GM12873 (cell line): ENCODE measurements around the gene RPL3.
A peak's percentile ranks its signal among the peaks of the same experiment; 100 is the strongest.

Experiments
- TF ChIP-seq, protein P1 (sequence below): IDR thresholded peaks from 2 replicates; pipeline ENCODE4 v1.5.1; 2012; ENCODE audit warnings: low read depth, mild to moderate bottlenecking, moderate library complexity, low read length, control low read depth; ENCODE audit not compliant: insufficient read depth; ENCODE audit errors: missing control alignments

Gene RPL3

DNA sequence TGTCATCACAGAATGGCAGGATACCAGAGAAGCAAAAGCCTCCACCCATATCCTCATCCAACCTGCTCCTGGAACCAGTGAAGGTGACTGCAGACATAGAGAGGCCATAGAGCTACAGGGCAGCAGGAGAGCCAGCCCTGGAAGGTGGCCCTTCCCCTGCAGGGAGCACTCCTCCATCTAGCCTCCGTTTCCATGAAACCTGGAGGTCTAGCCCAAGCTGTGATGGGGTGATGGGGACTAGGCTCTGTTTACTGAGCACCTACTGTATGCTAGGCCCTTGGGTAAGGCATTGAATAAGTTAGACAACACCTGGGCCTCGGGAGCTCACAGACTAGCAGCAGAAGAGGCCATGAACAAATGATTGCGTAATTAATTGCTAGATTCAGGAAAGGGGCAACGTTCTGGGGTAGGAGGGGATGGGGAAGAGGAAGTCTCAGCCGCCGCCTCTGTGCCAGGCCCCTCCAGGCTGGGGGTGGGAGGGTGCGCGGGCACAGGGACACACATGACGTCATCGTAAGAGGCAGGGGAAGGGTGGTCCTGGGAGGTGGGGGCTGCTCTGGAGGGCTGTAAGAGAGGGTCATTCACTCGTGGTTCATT lies 29.6 kb upstream of the RPL3 start:
- TF ChIP-seq, protein P1, sequence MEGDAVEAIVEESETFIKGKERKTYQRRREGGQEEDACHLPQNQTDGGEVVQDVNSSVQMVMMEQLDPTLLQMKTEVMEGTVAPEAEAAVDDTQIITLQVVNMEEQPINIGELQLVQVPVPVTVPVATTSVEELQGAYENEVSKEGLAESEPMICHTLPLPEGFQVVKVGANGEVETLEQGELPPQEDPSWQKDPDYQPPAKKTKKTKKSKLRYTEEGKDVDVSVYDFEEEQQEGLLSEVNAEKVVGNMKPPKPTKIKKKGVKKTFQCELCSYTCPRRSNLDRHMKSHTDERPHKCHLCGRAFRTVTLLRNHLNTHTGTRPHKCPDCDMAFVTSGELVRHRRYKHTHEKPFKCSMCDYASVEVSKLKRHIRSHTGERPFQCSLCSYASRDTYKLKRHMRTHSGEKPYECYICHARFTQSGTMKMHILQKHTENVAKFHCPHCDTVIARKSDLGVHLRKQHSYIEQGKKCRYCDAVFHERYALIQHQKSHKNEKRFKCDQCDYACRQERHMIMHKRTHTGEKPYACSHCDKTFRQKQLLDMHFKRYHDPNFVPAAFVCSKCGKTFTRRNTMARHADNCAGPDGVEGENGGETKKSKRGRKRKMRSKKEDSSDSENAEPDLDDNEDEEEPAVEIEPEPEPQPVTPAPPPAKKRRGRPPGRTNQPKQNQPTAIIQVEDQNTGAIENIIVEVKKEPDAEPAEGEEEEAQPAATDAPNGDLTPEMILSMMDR = no peak

DNA sequence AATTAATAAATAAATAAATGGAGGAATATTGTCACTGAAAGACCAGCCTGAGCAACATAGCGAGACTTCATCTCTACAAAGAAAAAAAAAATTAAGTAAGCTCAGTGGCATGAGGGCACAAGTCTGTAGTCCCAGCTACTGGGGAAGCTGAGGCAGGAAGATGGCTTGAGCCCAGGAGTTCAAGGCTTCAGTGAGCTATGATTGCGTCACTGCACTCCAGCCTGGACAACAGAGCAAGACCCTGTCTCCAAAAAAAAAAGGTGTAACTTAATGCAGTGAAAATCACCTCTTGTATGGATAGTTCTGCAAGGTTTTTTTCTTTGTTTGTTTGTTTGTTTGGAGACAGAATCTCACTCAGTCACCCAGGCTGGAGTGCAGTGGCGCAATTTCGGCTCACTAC lies 25.8 kb upstream of the RPL3 start:
- TF ChIP-seq, protein P1 = no peak

DNA sequence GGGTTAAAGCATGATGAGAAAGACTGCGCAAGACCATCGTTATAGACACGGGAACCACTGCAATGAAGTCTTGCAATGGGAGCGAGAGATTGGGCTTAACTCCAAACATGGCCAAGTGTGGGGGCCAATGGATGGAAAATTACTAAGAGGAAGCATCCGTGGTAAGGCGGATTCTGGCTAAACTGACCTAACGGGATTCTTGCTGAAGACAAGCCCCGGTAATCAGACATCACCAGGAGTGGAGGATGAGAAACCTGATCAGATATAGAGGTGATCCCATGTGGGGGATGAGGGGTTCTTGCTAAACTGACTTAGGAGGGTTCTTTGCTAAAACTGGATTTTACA lies 24.6 kb upstream of the RPL3 start:
- TF ChIP-seq, protein P1 = no peak

DNA sequence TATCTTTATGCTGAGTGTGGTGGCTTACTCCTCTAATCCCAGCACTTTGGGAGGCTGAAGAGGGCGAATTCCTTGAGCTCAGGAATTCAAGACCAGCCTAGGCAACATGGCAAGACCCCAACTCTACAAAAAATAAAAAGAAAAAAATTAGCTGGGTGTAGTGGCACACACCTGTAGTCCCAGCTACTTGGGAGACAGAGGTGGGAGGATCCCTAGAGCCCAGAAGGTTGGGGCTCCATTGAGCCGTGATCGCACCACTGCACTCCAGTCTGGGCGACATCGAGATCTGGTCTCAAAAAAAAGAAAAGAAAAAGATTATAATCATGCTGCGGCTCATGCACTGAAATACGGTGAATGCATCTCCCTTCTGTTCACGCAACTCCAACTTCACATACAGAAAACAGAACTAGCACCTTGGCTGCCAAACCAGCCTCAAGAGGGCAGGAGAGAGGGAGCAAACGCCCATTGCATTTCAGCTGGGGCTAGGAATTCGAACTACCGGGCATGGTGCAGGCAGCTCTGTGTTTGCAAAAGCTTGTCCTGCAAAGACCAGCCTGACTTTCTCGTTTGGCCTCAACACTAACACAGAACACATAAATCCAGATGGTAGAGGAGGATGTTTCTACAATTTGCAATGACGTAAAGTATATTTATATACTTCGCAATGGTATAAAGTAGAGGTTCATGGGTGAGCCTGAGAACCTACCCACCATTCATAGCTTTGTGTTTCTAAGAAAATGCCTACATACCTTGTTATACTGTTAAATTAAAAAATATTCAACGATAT lies 24.0 kb upstream of the RPL3 start:
- TF ChIP-seq, protein P1 = peak; percentile 90

DNA sequence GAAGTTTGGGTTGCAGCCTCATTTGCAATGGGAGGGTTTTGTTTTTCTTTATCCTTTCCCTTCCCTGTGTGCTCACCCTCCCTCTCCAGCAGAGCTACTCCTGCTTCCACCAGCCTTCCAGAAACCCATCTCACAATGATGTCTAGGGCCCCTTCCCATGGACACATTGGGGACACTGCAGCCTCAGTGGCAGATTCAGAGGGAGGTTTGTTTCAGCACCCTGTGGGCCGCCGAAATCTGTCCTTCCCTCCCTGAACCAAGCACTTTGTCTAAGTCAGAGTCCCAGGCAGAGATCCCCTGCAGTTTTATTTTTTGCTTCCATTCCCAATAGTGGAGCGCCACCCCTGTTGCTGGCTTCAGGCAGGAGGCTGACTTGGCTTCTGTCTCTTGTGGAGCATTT lies 21.8 kb upstream of the RPL3 start:
- TF ChIP-seq, protein P1 = no peak

DNA sequence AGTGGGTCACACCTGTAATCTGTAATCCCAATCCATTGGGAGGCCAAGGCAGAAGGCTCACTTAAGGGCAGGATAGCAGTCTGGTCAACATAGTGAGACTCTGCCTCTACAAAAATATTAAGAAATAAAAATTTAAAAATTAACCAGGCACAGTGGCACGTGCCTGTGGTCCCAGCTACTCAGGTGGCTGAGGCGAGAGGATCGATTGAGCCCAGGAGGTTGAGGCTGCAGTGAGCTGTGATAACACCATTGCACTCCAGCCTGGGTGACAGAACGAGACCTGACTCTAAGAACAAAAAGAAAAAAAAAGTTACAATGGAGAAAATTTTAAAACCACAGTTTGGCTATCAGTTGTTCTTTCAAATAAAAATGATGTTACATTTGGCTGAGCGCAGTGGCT lies 17.0 kb upstream of the RPL3 start:
- TF ChIP-seq, protein P1 = no peak

DNA sequence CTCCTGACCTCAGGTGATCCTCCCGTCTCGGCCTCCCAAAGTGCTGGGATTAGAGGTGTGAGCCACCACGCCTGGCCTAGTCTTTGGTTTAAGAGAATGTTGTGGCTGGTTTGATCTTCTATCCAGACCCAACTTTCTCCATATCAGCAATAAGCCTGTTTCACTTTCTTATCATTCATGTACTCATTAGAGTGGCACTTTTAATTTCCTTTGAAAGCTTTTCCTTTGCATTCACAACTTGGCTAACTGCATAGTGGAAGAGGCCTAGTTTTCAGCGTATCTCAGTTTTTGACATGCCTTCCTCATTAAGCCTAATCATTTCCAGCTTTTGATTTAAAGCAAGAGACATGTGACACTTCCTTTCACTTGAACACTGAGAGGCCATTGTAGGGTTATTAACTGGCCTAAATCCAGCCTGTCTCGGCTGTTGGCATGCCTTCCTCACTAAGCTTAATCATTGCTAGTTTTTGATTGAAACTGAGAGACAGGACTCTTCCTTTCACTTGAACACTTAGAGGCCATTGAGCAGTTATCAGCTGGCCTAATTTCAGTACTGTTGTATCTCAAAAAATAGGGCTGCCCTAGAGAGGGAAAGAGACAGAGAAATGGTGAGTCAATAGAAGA lies 13.1 kb upstream of the RPL3 start:
- TF ChIP-seq, protein P1 = no peak
